GM18858 (cell line): ENCODE measurements around the gene HPSE.
A peak's percentile ranks its signal among the peaks of the same experiment; 100 is the strongest.
"Not testable (repeated sequence)": the region's sequence is repeated elsewhere in the genome, so short reads cannot be mapped to it uniquely, and the experiment has no call there.

Experiments
- ATAC-seq: cut with Tn5 transposase; IDR thresholded peaks from one replicate; pipeline ENCODE4 v1.9.1; 2021; ENCODE audit not compliant: unreplicated experiment

The HPSE gene

DNA sequence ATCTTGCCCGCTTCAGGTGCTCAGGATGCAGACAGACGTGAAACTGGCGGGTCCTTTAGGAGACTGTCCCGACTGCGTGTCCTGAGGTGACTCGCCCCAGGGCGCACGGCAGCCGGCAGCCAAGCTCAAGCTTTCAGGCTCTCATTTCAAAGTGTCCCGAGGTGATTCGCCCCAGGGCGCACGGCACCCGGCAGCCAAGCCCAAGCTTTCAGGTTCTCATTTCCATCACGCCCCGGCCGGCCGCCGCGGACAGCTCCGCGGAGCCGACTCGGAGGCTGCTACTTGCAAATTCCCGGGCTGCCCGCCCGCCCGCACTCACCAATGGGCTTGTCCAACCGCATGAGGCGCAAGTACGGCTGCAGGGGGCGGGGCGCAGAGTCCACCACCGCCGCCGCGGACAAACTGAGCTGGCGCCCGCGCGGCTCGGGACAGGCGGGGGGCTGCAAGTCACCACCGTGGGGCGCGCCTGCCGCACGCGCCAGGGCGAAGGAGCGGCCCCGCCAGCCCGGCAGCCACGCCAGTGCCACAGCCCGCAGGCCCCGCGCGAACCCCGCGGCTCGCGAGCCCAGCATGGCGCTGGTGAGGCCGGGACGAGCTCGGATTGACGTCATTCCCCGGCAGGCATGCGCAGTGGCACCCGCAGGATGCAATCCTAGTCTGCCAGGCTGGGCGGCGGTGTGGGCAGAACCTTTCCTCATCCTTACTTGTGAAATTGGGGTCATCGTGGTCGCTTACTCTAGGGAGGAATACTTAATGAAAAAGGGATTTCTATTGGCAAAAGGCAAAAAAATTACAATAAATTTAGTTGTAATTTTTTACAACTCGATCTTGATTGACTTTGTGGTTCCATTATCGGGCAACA, 50.2 kb downstream of the HPSE start, which contains the start of gene COQ2:
Gene COQ2 (minus strand): TSS at position 606 of the 862 bp plus-strand sequence. CDS start 34 bp downstream, at position 572.
- ATAC-seq = peak; percentile 74

- no peak for ATAC-seq
Measured at GRCh38 chr4:83283181-83283580, 51.5 kb downstream of the HPSE start.

GRCh38 chr4:83282049-83282535, 52.6 kb downstream of the HPSE start:
- ATAC-seq = no peak

GRCh38 chr4:83281307-83281706, 53.3 kb downstream of the HPSE start:
- ATAC-seq = no peak

- ATAC-seq = peak; percentile 64
Measured at GRCh38 chr4:83276299-83277040, 58.2 kb downstream of the HPSE start.

DNA sequence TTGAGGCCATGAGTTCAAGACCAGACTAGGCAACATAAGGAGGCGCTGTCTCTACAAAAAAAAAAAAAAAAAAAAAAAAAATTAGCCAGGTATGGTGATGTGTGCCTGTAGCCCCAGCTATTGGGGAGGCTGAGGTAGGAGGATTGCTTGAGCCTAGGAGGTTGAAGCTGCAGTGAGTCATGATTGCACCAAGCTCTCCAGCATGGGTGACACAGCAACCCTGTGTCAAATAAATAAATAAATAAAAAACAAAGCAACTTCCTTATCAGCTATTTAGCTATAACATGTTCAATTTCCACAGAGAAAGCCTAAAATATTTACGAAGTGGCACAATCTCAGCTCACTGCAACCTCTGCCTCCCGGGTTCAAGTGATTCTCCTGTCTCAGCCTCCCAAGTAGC, 60.7 kb downstream of the HPSE start:
- not testable (repeated sequence) for ATAC-seq

- ATAC-seq = peak; percentile 82
Measured at GRCh38 chr4:83272900-83273299, 61.7 kb downstream of the HPSE start.

DNA sequence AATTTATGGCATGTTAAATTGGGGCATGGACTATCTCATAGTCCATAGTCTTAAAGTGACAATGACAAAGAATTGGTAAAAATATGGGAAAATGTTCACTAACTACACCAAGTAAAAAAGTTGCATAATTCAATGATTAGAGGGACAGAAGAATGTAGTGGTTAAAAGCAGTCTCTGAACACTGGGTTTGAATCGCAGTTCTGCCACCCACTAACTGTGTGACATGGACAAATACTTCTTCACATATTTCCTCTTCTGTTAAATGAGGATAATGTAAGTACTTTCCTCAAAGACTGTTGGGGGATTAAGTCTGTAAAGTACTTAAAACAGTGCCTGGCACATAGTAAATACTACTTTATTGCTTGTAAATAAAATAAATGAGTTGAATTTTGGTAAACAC, 65.4 kb downstream of the HPSE start:
- ATAC-seq = no peak

DNA sequence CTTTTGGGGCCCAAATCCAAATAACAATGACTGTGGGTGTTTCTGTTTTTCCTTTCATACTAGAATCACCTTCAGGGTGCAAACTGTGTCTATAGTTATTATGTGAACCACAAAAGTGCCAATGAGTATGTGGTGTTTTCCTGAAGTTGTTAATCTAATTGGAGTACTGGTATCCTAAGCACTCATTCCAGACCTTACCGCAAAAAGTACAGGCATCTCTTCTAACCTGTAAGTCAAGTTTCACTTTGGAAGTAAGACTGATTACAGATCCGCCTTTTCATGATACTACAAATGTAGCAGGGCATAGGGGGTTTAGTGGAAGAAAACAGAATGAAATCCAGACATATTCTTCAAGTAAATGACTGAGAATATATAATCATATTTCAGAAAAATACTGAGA, 66.2 kb downstream of the HPSE start:
- ATAC-seq = no peak

GRCh38 chr4:83267830-83268475, 66.7 kb downstream of the HPSE start:
- no peak for ATAC-seq

DNA sequence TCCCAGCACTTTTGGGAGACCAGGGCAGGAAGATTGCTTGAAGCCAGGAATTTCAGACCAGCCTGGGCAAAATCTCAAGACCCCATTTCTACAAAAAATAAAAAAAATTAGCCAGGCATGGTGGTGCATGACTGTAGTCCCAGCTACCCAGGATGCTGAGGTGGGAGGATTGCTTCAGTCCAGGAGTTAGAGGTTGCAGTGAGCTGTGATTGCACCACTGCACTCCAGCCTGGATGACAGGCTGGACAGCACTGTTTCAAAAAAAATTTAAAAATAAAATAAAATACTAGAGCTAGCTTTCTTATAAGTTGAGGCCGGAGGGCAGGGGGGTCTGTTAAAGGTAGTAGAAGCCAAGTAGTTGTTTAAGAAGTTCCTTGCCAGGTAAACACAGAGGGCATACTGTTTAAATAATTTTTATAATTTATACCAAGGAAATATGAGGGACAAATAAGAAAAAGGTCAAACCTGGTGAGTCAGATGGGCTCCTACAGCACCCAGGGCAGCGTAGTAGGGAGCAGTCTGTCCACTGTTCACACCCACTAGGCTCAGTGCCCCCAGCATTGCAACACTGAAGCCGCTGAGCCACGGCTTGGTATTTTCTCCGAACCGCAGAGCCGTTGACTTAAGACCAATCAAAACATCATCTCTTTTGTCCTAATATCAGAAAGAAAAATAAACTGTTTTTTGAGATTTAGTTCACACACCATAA, 67.4 kb downstream of the HPSE start:
- ATAC-seq = no peak

DNA sequence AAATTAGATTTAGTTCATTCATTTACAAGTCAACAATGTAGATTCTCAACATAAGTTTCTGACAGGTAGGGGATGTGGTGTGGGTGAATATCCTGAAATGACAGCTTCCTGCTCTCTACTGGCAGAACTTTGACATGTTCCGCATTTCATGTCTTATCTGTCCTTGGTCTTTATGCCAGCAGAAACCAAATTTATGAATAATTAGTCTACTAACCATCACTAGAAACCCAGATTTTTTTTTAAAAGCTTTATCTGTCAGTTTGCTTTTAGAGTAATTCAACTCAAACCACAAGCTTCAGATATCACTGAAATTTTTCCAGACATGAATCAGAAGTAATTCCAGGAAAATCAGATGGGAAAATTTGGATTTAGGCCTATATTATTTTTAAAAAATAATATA, 68.0 kb downstream of the HPSE start:
- no peak for ATAC-seq

DNA sequence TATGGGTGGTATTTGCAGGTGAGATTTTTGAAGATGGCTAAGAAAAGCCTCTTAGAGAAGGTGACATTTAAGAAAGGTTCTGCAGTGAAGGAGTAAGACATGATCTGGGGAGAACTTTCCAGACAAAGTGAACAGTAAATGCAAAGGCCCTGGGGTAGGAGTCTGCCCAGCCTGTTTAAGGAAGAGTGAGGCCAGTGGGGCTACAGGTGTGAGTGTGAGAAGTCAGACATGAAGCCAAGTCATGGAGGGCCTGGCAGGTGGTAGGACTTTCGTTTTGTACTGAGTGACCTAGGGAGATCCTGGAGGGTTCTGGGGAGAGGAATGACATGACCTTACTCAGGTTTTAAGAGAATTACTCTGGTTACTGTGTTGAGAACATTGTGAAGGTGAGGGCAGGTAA, 71.5 kb downstream of the HPSE start:
- no peak for ATAC-seq

- ATAC-seq = no peak
Measured at GRCh38 chr4:83262682-83263081, 72.0 kb downstream of the HPSE start.

GRCh38 chr4:83261307-83261706, 73.3 kb downstream of the HPSE start:
- ATAC-seq = no peak

DNA sequence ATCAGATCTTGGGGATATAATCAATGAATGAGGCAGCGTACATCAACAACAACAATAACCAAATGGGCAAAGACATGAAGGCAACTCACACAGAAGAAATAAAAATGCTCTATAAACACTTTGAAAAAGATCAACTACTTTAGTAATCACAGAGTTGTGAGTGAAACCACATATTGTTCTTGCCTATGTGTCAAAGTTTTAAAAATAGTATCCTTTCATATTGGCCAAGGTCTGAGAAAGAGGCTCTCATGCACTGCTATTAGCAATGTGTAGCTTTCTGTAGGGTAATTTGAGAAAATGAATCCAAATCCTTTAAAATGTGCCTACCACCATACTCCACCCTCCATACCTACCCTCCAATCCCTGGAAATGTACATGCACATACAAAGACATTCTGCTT, 75.1 kb downstream of the HPSE start:
- ATAC-seq = no peak

GRCh38 chr4:83258461-83258860, 76.2 kb downstream of the HPSE start:
- ATAC-seq = no peak

GRCh38 chr4:83257811-83258210, 76.8 kb downstream of the HPSE start:
- no peak for ATAC-seq

DNA sequence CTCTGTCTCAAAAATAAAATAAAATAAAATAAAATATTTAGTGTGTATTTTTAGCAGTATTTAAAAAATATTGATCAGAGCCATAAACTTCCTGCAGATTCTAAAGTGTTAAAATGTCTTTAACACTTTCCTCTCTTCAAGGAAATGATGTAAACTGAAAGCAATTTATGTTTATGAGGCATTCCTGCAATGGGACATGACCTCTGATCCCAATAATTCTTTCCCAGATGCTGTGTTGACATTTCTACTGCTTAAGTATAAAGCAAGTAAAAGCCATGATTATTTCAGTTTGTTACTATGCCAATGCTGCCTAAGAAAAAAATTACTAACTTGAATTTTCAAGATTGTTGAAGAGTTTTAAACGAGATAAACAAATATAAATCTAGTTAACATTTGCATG, 79.1 kb downstream of the HPSE start:
- ATAC-seq = no peak

DNA sequence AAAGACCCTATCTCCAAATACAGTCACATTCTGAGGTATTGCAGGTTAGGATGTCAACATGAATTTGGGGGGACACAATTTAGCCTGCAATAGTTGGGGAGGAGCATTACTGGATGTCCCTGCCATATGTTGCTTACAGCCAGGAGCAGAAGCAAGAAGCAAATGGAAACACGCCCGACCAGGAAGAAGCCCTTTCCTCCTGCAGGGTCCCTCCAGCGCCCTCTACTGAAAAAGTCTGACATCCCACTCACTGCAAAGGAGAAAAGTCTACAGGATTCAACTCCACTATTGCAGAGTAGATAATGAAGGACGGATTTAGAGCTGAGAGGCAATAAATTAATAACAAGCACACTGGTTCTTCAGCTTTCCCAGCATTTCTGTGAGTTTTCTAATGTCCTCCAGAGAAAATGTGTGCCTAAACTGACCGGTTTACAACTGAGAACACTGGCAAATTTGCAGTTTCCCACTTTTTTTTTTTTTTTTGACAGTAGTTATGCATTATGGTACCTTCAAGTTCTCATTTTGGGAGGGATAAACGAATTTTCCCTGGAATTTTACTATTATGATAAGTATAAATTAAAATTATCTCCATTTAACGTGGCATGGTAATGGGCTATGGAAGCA, 81.8 kb downstream of the HPSE start:
- ATAC-seq = no peak
